Ishikawa (cell line): ENCODE results near the gene ST6GALNAC6.

Experiments used
- CEBPB ChIP-seq: IDR thresholded peaks from 2 replicates; pipeline ENCODE4 v1.6.1; 2012
- TAF1 ChIP-seq: IDR thresholded peaks from 2 replicates; pipeline ENCODE4 v1.6.1; 2012; ENCODE audit warnings: low read depth, mild to moderate bottlenecking
- TCF12 ChIP-seq: IDR thresholded peaks from 2 replicates; pipeline ENCODE4 v1.6.1; 2012; ENCODE audit warnings: low read depth
- YY1 ChIP-seq: IDR thresholded peaks from 2 replicates; pipeline ENCODE4 v1.6.1; 2012; ENCODE audit warnings: low read depth

GRCh38 chr9:127880143-127880542 lies 19.3 kb downstream of the ST6GALNAC6 start:
- TF ChIP-seq CEBPB (no peak), TCF12 (no peak), TAF1 (no peak), YY1 (no peak)
